Spleen (tissue), 7 donors: ENCODE results near the gene TBX20.
"Not testable (repeated sequence)": the region's sequence is repeated elsewhere in the genome, so short reads cannot be mapped to it uniquely, and the experiment has no call there.

Source experiments
- CTCF ChIP-seq, 11 experiments: fragments of 200-600 bp in 7 of 11; fragments of 450-650 bp in 4 of 11; sonication (generic) in 4 of 11; IDR thresholded peaks in 8 of 11; conservative IDR thresholded peaks in 3 of 11; 1 replicate in 7 of 11; 2 replicates in 4 of 11; pipeline versions ENCODE4 v1.4.0 to v1.8.0; 2016 to 2021; ENCODE audit warnings: antibody characterized with exemption in 11 of 11, inconsistent platforms in 4 of 11, mild to moderate bottlenecking in 1 of 11
- POLR2AphosphoS5 ChIP-seq, 3 donors: sonication (generic); formaldehyde crosslinking; IDR thresholded peaks; one replicate each; pipeline ENCODE4 v1.5.1; 2017; ENCODE audit warnings: antibody characterized with exemption in 3 of 3
- donor health status: DM: no; HTN: no; CAD: no; lungs with moderate emphysema.
- donor health status: DM: no; HTN: no; CAD: no.
- donor health status: DM: no; HTN: no; CAD: no.

DNA sequence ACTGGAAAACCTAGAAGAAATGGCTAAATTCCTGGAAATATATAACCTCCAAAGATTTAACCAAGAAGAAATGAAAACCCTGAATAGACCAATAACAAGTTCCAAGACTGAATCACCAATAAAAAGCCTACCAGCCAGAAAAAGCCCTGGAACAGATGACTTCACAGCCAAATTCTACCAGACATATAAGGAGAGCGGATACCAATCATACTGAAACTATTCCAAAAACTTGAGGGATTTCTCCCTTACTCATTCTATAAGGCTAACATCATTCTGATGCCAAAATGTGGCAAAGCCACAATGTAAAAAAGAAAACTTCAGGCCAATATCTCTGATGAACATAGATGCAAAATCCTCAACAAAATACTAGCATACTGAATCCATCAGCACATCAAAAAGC, 86.7 kb downstream of the TBX20 start:
- TF ChIP-seq CTCF (IDR thresholded peaks at IDR 0.05 in 8 of 11, conservative IDR thresholded peaks at IDR 0.05 in 3 of 11); POLR2AphosphoS5 (IDR thresholded peaks at IDR 0.05): not testable (repeated sequence)
